CD14-positive monocyte (primary cell): ENCODE measurements around the gene ZNF660. TPM values are rescaled to one million over a fixed set of nuclear protein-coding genes. Genes with fewer than 3 reads are reported as not detected.

ENCODE experiments used
- DNase-seq, 3 donors: peaks; one replicate each; pipeline ENCODE4 v3.0.0-alpha.2; 2011 to 2022
- H2AFZ ChIP-seq: 2 replicates; pipeline ENCODE4 v1.6.0; 2012; ENCODE audit warnings: mild to moderate bottlenecking, low read depth, low read length, inconsistent platforms; ENCODE audit not compliant: insufficient read depth, poor library complexity, severe bottlenecking
- H3K27ac ChIP-seq, 2 donors: 1 replicate in 1 of 2; 2 replicates in 1 of 2; pipeline ENCODE4 v1.5.1; 2012 to 2013; ENCODE audit warnings: low read length in 2 of 2, control low read depth in 1 of 2, inconsistent platforms in 1 of 2, low read depth in 1 of 2, mild to moderate bottlenecking in 1 of 2
- H3K27me3 ChIP-seq, 2 donors: one replicate each; pipeline versions ENCODE4 v1.6.0 to v1.6.1; 2011 to 2013; ENCODE audit warnings: low read length in 2 of 2; ENCODE audit not compliant: control insufficient read depth in 2 of 2, insufficient read depth in 2 of 2
- H3K36me3 ChIP-seq, 2 donors: replicated peaks in 1 of 2; 1 replicate in 1 of 2; 2 replicates in 1 of 2; pipeline versions ENCODE4 v1.5.1 to v1.6.1; 2012 to 2013; ENCODE audit warnings: low read length in 2 of 2, control low read depth in 1 of 2, inconsistent platforms in 1 of 2, mild to moderate bottlenecking in 1 of 2; ENCODE audit not compliant: insufficient read depth in 2 of 2, control insufficient read depth in 1 of 2
- H3K4me1 ChIP-seq, 2 donors: 1 replicate in 1 of 2; 2 replicates in 1 of 2; pipeline versions ENCODE4 v1.5.1 to v1.6.1; 2012 to 2013; ENCODE audit warnings: low read length in 2 of 2, control low read depth in 1 of 2, inconsistent platforms in 1 of 2, mild to moderate bottlenecking in 1 of 2, moderate library complexity in 1 of 2; ENCODE audit not compliant: insufficient read depth in 2 of 2, control insufficient read depth in 1 of 2
- H3K4me2 ChIP-seq: replicated peaks from 2 replicates; pipeline ENCODE3; 2012; ENCODE audit warnings: low read length, moderate library complexity, mild to moderate bottlenecking; ENCODE audit not compliant: poor library complexity, severe bottlenecking; ENCODE audit errors: extremely low read depth
- H3K4me3 ChIP-seq, 3 experiments: fragments of 200-600 bp in 1 of 3; sonication (generic) in 1 of 3; replicated peaks in 1 of 3; 1 replicate in 2 of 3; 2 replicates in 1 of 3; pipeline ENCODE4 v1.5.1; 2011 to 2013; ENCODE audit warnings: low read length in 3 of 3, mild to moderate bottlenecking in 3 of 3, control low read depth in 2 of 3, low read depth in 2 of 3, inconsistent platforms in 1 of 3, moderate library complexity in 1 of 3
- H3K79me2 ChIP-seq: 2 replicates; pipeline ENCODE4 v1.6.0; 2012; ENCODE audit warnings: mild to moderate bottlenecking, control low read depth, inconsistent platforms, low read length, moderate library complexity; ENCODE audit not compliant: insufficient read depth
- H3K9ac ChIP-seq: 2 replicates; pipeline ENCODE4 v1.6.0; 2017; ENCODE audit warnings: low read length, mild to moderate bottlenecking; ENCODE audit not compliant: insufficient read depth, poor library complexity, severe bottlenecking
- H3K9me3 ChIP-seq, 2 donors: replicated peaks in 1 of 2; 1 replicate in 1 of 2; 2 replicates in 1 of 2; pipeline versions ENCODE4 v1.5.1 to v1.6.1; 2012 to 2013; ENCODE audit warnings: low read length in 2 of 2, control low read depth in 1 of 2; ENCODE audit not compliant: control insufficient read depth in 1 of 2, insufficient read depth in 1 of 2
- H4K20me1 ChIP-seq: 2 replicates; pipeline ENCODE4 v1.6.0; 2012; ENCODE audit warnings: mild to moderate bottlenecking, low read length, control low read depth, moderate library complexity; ENCODE audit not compliant: insufficient read depth
- H3K27ac Mint-ChIP-seq, 7 donors: one replicate each; pipeline ENCODE4 v1.8.0; 2020; ENCODE audit warnings: mild to moderate bottlenecking in 7 of 7, mixed read lengths in 7 of 7, moderate library complexity in 6 of 7, inconsistent platforms in 2 of 7
- H3K27me3 Mint-ChIP-seq, 3 donors: one replicate each; pipeline ENCODE4 v1.8.0; 2021 to 2022; ENCODE audit warnings: low read depth in 3 of 3, mild to moderate bottlenecking in 3 of 3, mixed read lengths in 3 of 3, moderate library complexity in 3 of 3, inconsistent platforms in 1 of 3
- H3K36me3 Mint-ChIP-seq, 2 donors: one replicate each; pipeline ENCODE4 v1.8.0; 2020; ENCODE audit warnings: mixed read lengths in 2 of 2, inconsistent platforms in 1 of 2, mild to moderate bottlenecking in 1 of 2
- H3K4me1 Mint-ChIP-seq: one replicate; pipeline ENCODE4 v1.8.0; 2020; ENCODE audit warnings: mild to moderate bottlenecking, mixed read lengths
- H3K4me3 Mint-ChIP-seq, 2 donors: one replicate each; pipeline ENCODE4 v1.8.0; 2020; ENCODE audit warnings: mild to moderate bottlenecking in 2 of 2, mixed read lengths in 2 of 2, moderate library complexity in 1 of 2
- H3K9me3 Mint-ChIP-seq, 7 donors: one replicate each; pipeline ENCODE4 v1.8.0; 2020 to 2022; ENCODE audit warnings: mixed read lengths in 7 of 7, mild to moderate bottlenecking in 6 of 7, moderate library complexity in 6 of 7, inconsistent platforms in 2 of 7
- CTCF ChIP-seq: fragments of 200-600 bp; IDR thresholded peaks from one replicate; pipeline ENCODE4 v1.8.0; 2022; ENCODE audit warnings: antibody characterized with exemption, mild to moderate bottlenecking
- WGBS: methylation state at CpG from one replicate; pipeline ENCODE4 v1.1.5; 2013; ENCODE audit warnings: missing lambda C conversion rate; ENCODE audit not compliant: insufficient coverage; 5-methylcytosine and 5-hydroxymethylcytosine counted together
- intact Hi-C, 2 donors: fragments of 100-400 bp; cut with micrococcal nuclease; formaldehyde crosslinking; loops; one replicate each; pipeline versions ENCODE4 v1.15.0 to v1.15.1; 2023
- polyA plus RNA-seq, 3 donors: library from polyadenylated mRNA; depleted of rRNA in 1 of 3; unstranded in 2 of 3; stranded (reverse) in 1 of 3; fragments of 300-500 nt in 2 of 3; fragments of >200 nt in 1 of 3; fragmentation: Illumina TruSeq in 2 of 3; gene quantifications; 1 replicate in 2 of 3; 2 replicates in 1 of 3; pipeline ENCODE4 v1.2.3, GENCODE V29; 2012 to 2021

Gene ZNF660
- polyA plus RNA-seq, 3 donors, result 0.17 TPM; not detected in 1

- Mint-ChIP-seq H3K27me3 (no peaks in the 10 kb centered on the region), H3K9me3 (peaks cover 35 to 85% (median 76%) of the 10 kb centered on the region in 7 donors), H3K4me3 (no peak overlapping the region), H3K27ac (no peak overlapping the region), H3K4me1 (no peaks in the 10 kb centered on the region), H3K36me3 (peaks cover 15 to 25% of the 10 kb centered on the region in 2 donors)
- 29% methylated on average over 1 of the region's 1 CpG for WGBS
- Histone ChIP-seq H3K36me3 (peaks cover 0 to 21% of the 10 kb centered on the region in 2 donors), H3K9ac (no peak overlapping the region), H2AFZ (no peak overlapping the region), H3K27ac (no peak overlapping the region), H3K4me2 (no peak overlapping the region), H4K20me1 (no peaks in the 10 kb centered on the region), H3K9me3 (peaks cover 54 to 95% of the 10 kb centered on the region in 2 donors), H3K79me2 (no peaks in the 10 kb centered on the region), H3K4me3 (no peak overlapping the region), H3K4me1 (no peaks in the 10 kb centered on the region), H3K27me3 (no peaks in the 10 kb centered on the region)
- no peak for DNase-seq
- no peak for TF ChIP-seq CTCF
- intact Hi-C loops, result no loop called here
These were observed 11.9 kb downstream of the ZNF660 start for GRCh38 chr3:44596621-44597020.

GRCh38 chr3:44601749-44602148 is 17.0 kb downstream of the ZNF660 start:
- no peak overlapping the region for H3K4me3 Mint-ChIP-seq

More at GRCh38 chr3:44601749-44602148, 17.0 kb downstream of the ZNF660 start:
- Histone ChIP-seq H2AFZ (no peak overlapping the region), H3K36me3 (no peaks in the 10 kb centered on the region), H3K9ac (no peak overlapping the region), H3K4me3 (no peak overlapping the region), H3K4me2 (no peak overlapping the region), H4K20me1 (no peaks in the 10 kb centered on the region), H3K79me2 (no peaks in the 10 kb centered on the region), H3K9me3 (peaks cover 47 to 66% of the 10 kb centered on the region in 2 donors), H3K27ac (no peak overlapping the region), H3K27me3 (no peaks in the 10 kb centered on the region), H3K4me1 (no peaks in the 10 kb centered on the region)
- Mint-ChIP-seq H3K27ac (no peak overlapping the region), H3K4me1 (no peaks in the 10 kb centered on the region), H3K27me3 (no peaks in the 10 kb centered on the region), H3K36me3 (no peaks in the 10 kb centered on the region), H3K9me3 (peaks cover 28 to 75% (median 69%) of the 10 kb centered on the region in 7 donors)
- DNase-seq, result no peak
- intact Hi-C loops, result no loop called here
- no CpG with 5 or more reads among the region's 2 CpGs for WGBS
- TF ChIP-seq CTCF, result no peak
